GM18502 (cell line): ENCODE measurements around the gene SELENOV.
A peak's percentile ranks its signal among the peaks of the same experiment; 100 is the strongest.

Experiments
- ATAC-seq: cut with Tn5 transposase; IDR thresholded peaks from one replicate; pipeline ENCODE4 v1.9.1; 2021; ENCODE audit warnings: mild to moderate bottlenecking; ENCODE audit not compliant: unreplicated experiment, poor library complexity

The SELENOV gene

GRCh38 chr19:39517432-39517831 lies 2.5 kb downstream of the SELENOV start:
- no peak for ATAC-seq

- no peak for ATAC-seq
Measured at GRCh38 chr19:39518458-39518857, 3.5 kb downstream of the SELENOV start.

GRCh38 chr19:39518975-39519374 lies 4.0 kb downstream of the SELENOV start:
- no peak for ATAC-seq

- ATAC-seq = no peak
Measured at GRCh38 chr19:39520541-39521484, 5.9 kb downstream of the SELENOV start.

GRCh38 chr19:39524495-39524894 lies 9.6 kb downstream of the SELENOV start:
- ATAC-seq = no peak

- ATAC-seq = no peak
Measured at GRCh38 chr19:39525205-39525604, 10.3 kb downstream of the SELENOV start.

- ATAC-seq = no peak
Measured at GRCh38 chr19:39531834-39532232, 16.9 kb downstream of the SELENOV start.

GRCh38 chr19:39532233-39533002 lies 17.5 kb downstream of the SELENOV start, which contains the start of gene EID2B:
Gene EID2B (minus strand): TSS chr19:39532852. CDS start chr19:39532802, 50 bp downstream.
- peak; percentile 92 for ATAC-seq

GRCh38 chr19:39533003-39533512 lies 18.1 kb downstream of the SELENOV start:
- no peak for ATAC-seq

GRCh38 chr19:39533791-39534190 lies 18.9 kb downstream of the SELENOV start:
- no peak for ATAC-seq

- peak; percentile 4 for ATAC-seq
Measured at GRCh38 chr19:39539165-39539517, 24.2 kb downstream of the SELENOV start.

GRCh38 chr19:39539518-39540332 lies 24.8 kb downstream of the SELENOV start, which contains the start of gene EID2:
Gene EID2 (minus strand): TSS chr19:39540161. CDS start chr19:39540079, 82 bp downstream.
- ATAC-seq = peak; percentile 78

GRCh38 chr19:39540333-39540673 lies 25.4 kb downstream of the SELENOV start:
- no peak for ATAC-seq

- ATAC-seq = no peak
Measured at GRCh38 chr19:39542206-39542605, 27.3 kb downstream of the SELENOV start.

GRCh38 chr19:39543477-39543857 lies 28.5 kb downstream of the SELENOV start:
- no peak for ATAC-seq

GRCh38 chr19:39544226-39544903 lies 29.4 kb downstream of the SELENOV start:
- no peak for ATAC-seq

GRCh38 chr19:39544911-39545310 lies 30.0 kb downstream of the SELENOV start:
- ATAC-seq = no peak

- no peak for ATAC-seq
Measured at GRCh38 chr19:39546599-39546998, 31.7 kb downstream of the SELENOV start.

GRCh38 chr19:39550197-39550596 lies 35.3 kb downstream of the SELENOV start:
- no peak for ATAC-seq
